ENCODE results near the gene XPC.
"Not testable (repeated sequence)": the region's sequence is repeated elsewhere in the genome, so short reads cannot be mapped to it uniquely, and the experiment has no call there.

The XPC gene

GRCh38 chr3:14123308-14124222 lies 54.8 kb downstream of the XPC start:
- H3K4me3 ChIP-seq (ENCODE audit: low read depth, low read length), result peak overlapping the region; percentile 95
- no peak for TF ChIP-seq CTCF (conservative IDR thresholded peaks at IDR 0.05; ENCODE audit: low read depth, low read length)
- no peak for DNase-seq (ENCODE audit: low read depth)

- no peak overlapping the region for H3K4me3 ChIP-seq (ENCODE audit: low read depth, low read length)
- no peak for DNase-seq (ENCODE audit: low read depth)
- no peak for TF ChIP-seq CTCF (conservative IDR thresholded peaks at IDR 0.05; ENCODE audit: low read depth, low read length)
Observed at GRCh38 chr3:14122301-14122700, 56.1 kb downstream of the XPC start.

GRCh38 chr3:14121859-14122258 lies 56.5 kb downstream of the XPC start:
- no peak overlapping the region for H3K4me3 ChIP-seq (ENCODE audit: low read depth, low read length)
- TF ChIP-seq CTCF (conservative IDR thresholded peaks at IDR 0.05; ENCODE audit: low read depth, low read length), result no peak
- DNase-seq (ENCODE audit: low read depth), result no peak

GRCh38 chr3:14120921-14121448 lies 57.4 kb downstream of the XPC start:
- not testable (repeated sequence) for H3K4me3 ChIP-seq (ENCODE audit: low read depth, low read length); DNase-seq (ENCODE audit: low read depth)

GRCh38 chr3:14120111-14120920 lies 58.1 kb downstream of the XPC start:
- TF ChIP-seq CTCF (conservative IDR thresholded peaks at IDR 0.05; ENCODE audit: low read depth, low read length), result no peak
- DNase-seq (ENCODE audit: low read depth), result no peak

GRCh38 chr3:14119651-14120050 lies 58.8 kb downstream of the XPC start:
- no peak overlapping the region for H3K4me3 ChIP-seq (ENCODE audit: low read depth, low read length)
- no peak for DNase-seq (ENCODE audit: low read depth)
- no peak for TF ChIP-seq CTCF (conservative IDR thresholded peaks at IDR 0.05; ENCODE audit: low read depth, low read length)

More at GRCh38 chr3:14120111-14120920, 58.1 kb downstream of the XPC start:
- no peak overlapping the region for H3K4me3 ChIP-seq (ENCODE audit: low read depth, low read length)
